Measurements from ENCODE around the gene ANO3.

ANO3 gene

GRCh38 chr11:26324270-26324669, 7.7 kb upstream of the ANO3 start:
- H3K4me3 ChIP-seq (ENCODE audit: low read depth, low read length), result no peak overlapping the region
- no peak for TF ChIP-seq CTCF (IDR thresholded peaks at IDR 0.05; ENCODE audit: low read depth, low read length)
- H3K4me1 ChIP-seq, result no peaks in the 10 kb centered on the region
- H3K9me3 ChIP-seq, result no peaks in the 10 kb centered on the region
- no peaks in the 10 kb centered on the region for H3K36me3 ChIP-seq
- H3K27me3 ChIP-seq, result no peaks in the 10 kb centered on the region
- no peak for DNase-seq

- no peak for DNase-seq
- Histone ChIP-seq H3K9me3 (no peaks in the 10 kb centered on the region), H3K27me3 (no peaks in the 10 kb centered on the region), H3K4me3 (ENCODE audit: low read depth, low read length) (no peak overlapping the region), H3K4me1 (no peaks in the 10 kb centered on the region), H3K36me3 (no peaks in the 10 kb centered on the region)
- TF ChIP-seq CTCF (IDR thresholded peaks at IDR 0.05; ENCODE audit: low read depth, low read length), result no peak
Measured at GRCh38 chr11:26326793-26327400, 5.0 kb upstream of the ANO3 start.

- H3K36me3 ChIP-seq, result no peaks in the 10 kb centered on the region
Measured at GRCh38 chr11:26329206-26329605, 2.7 kb upstream of the ANO3 start.

GRCh38 chr11:26330262-26330661, 1.7 kb upstream of the ANO3 start:
- DNase-seq, result no peak

More at GRCh38 chr11:26329206-26329605, 2.7 kb upstream of the ANO3 start:
- no peaks in the 10 kb centered on the region for H3K4me1 ChIP-seq
- H3K4me3 ChIP-seq (ENCODE audit: low read depth, low read length), result no peak overlapping the region
- no peak for DNase-seq
- no peaks in the 10 kb centered on the region; the same call in 1 of the 2 replicates for H3K27me3 ChIP-seq
- H3K9me3 ChIP-seq, result no peaks in the 10 kb centered on the region
- TF ChIP-seq CTCF (IDR thresholded peaks at IDR 0.05; ENCODE audit: low read depth, low read length), result no peak

GRCh38 chr11:26332572-26332915, 614 bp downstream of the ANO3 start:
- no peak for DNase-seq
- no peaks in the 10 kb centered on the region; the same call in 1 of the 2 replicates for H3K27me3 ChIP-seq
- no peak for TF ChIP-seq CTCF (IDR thresholded peaks at IDR 0.05; ENCODE audit: low read depth, low read length)
- H3K9me3 ChIP-seq, result no peaks in the 10 kb centered on the region
- H3K4me1 ChIP-seq, result no peaks in the 10 kb centered on the region
- H3K4me3 ChIP-seq (ENCODE audit: low read depth, low read length), result peak overlapping the region; percentile 56
- H3K36me3 ChIP-seq, result no peaks in the 10 kb centered on the region

More at GRCh38 chr11:26330262-26330661, 1.7 kb upstream of the ANO3 start:
- Histone ChIP-seq H3K9me3 (no peaks in the 10 kb centered on the region), H3K27me3 (no peaks in the 10 kb centered on the region; the same call in 1 of the 2 replicates), H3K4me3 (ENCODE audit: low read depth, low read length) (no peak overlapping the region), H3K4me1 (no peaks in the 10 kb centered on the region), H3K36me3 (no peaks in the 10 kb centered on the region)
- TF ChIP-seq CTCF (IDR thresholded peaks at IDR 0.05; ENCODE audit: low read depth, low read length), result no peak

GRCh38 chr11:26333906-26334305, 2.0 kb downstream of the ANO3 start:
- Histone ChIP-seq H3K9me3 (no peaks in the 10 kb centered on the region), H3K4me3 (ENCODE audit: low read depth, low read length) (no peak overlapping the region), H3K36me3 (no peaks in the 10 kb centered on the region), H3K4me1 (no peaks in the 10 kb centered on the region), H3K27me3 (no peaks in the 10 kb centered on the region; the same call in 1 of the 2 replicates)
- no peak for TF ChIP-seq CTCF (IDR thresholded peaks at IDR 0.05; ENCODE audit: low read depth, low read length)
- DNase-seq, result no peak
